Testis (tissue), 2 donors: Measurements from ENCODE around the gene SERPINB3.

ENCODE experiments used
- CTCF ChIP-seq, 3 experiments: fragments of 450-650 bp in 2 of 3; fragments of 200-600 bp in 1 of 3; sonication (generic) in 1 of 3; IDR thresholded peaks; one replicate each; pipeline ENCODE4 v1.5.1; 2016 to 2019; ENCODE audit warnings: antibody characterized with exemption in 3 of 3, mild to moderate bottlenecking in 2 of 3, moderate library complexity in 1 of 3
- POLR2A ChIP-seq: fragments of 450-650 bp; IDR thresholded peaks from one replicate; pipeline ENCODE4 v1.6.1; 2017; ENCODE audit warnings: antibody characterized with exemption, mild to moderate bottlenecking, moderate library complexity

GRCh38 chr18:63648241-63648640 lies 13.5 kb downstream of the SERPINB3 start:
- no peak for TF ChIP-seq CTCF (IDR thresholded peaks at IDR 0.05)
- TF ChIP-seq POLR2A, result no peak
